PC-9 (cell line): Measurements from ENCODE around the gene PTGER3. TPM values are rescaled to one million over a fixed set of nuclear protein-coding genes. Genes with fewer than 3 reads are reported as not detected.

ENCODE experiments used
- BruUV-seq: library from RNA; stranded (reverse); fragments of 400-500 nt; replicated peaks from 2 replicates; lab custom pipeline; 2021; lab: Mats Ljungman, UMichigan
- CTCF ChIA-PET: fragments of 300-600 bp; sonication (Branson Sonifier 250); formaldehyde crosslinking; loops from one replicate; lab custom pipeline; 2022; ENCODE audit warnings: antibody characterized with exemption; lab: Charles Lee
- POLR2A ChIA-PET: fragments of 300-600 bp; sonication (Branson Sonifier 250); formaldehyde crosslinking; loops from one replicate; lab custom pipeline; 2022; ENCODE audit warnings: antibody characterized with exemption; ENCODE audit not compliant: unreplicated experiment; lab: Charles Lee
- DNase-seq, 2 experiments: peaks; one replicate each; pipeline versions ENCODE4 v3.0.0 to v3.0.0-alpha.2; 2015 to 2022; ENCODE audit warnings: mixed read lengths in 1 of 2
- H2AFZ ChIP-seq: fragments of 200-600 bp; sonication (generic); 2 replicates; pipeline ENCODE4 v1.8.1; 2017; ENCODE audit warnings: antibody characterized with exemption
- H3F3A ChIP-seq: fragments of 200-600 bp; sonication (generic); 2 replicates; pipeline ENCODE4 v1.8.1; 2017; ENCODE audit warnings: antibody characterized with exemption, mild to moderate bottlenecking, low read depth; ENCODE audit not compliant: insufficient read depth
- H3K27ac ChIP-seq: fragments of 200-600 bp; sonication (generic); 2 replicates; pipeline ENCODE4 v1.6.1; 2016; ENCODE audit warnings: mixed run types
- H3K27me3 ChIP-seq: fragments of 200-600 bp; sonication (generic); 2 replicates; pipeline ENCODE4 v1.6.1; 2016; ENCODE audit warnings: low read depth, mixed run types; ENCODE audit not compliant: insufficient read depth
- H3K36me3 ChIP-seq: fragments of 200-600 bp; sonication (generic); 2 replicates; pipeline ENCODE4 v1.6.1; 2016; ENCODE audit warnings: low read depth, mixed run types
- H3K4me1 ChIP-seq: fragments of 200-600 bp; sonication (generic); replicated peaks from 2 replicates; pipeline ENCODE4 v1.6.1; 2016; ENCODE audit warnings: mixed run types; ENCODE audit not compliant: insufficient read depth
- H3K4me2 ChIP-seq: fragments of 200-600 bp; sonication (generic); 2 replicates; pipeline ENCODE4 v1.6.1; 2017; ENCODE audit warnings: mixed run types
- H3K4me3 ChIP-seq: fragments of 200-600 bp; sonication (generic); 2 replicates; pipeline ENCODE4 v1.6.1; 2016; ENCODE audit warnings: mixed run types
- H3K79me2 ChIP-seq: fragments of 200-600 bp; sonication (generic); 2 replicates; pipeline ENCODE4 v1.6.1; 2017; ENCODE audit warnings: low read depth, mixed run types
- H3K9me2 ChIP-seq: fragments of 200-600 bp; sonication (generic); 2 replicates; pipeline ENCODE4 v1.8.1; 2017; ENCODE audit warnings: mild to moderate bottlenecking; ENCODE audit not compliant: insufficient read depth
- H3K9me3 ChIP-seq: fragments of 200-600 bp; sonication (generic); 2 replicates; pipeline ENCODE4 v1.8.1; 2016; ENCODE audit warnings: low read depth; ENCODE audit not compliant: insufficient read depth
- H4K20me1 ChIP-seq: fragments of 200-600 bp; sonication (generic); 2 replicates; pipeline ENCODE4 v1.8.1; 2017; ENCODE audit not compliant: insufficient read depth
- EZH2 ChIP-seq: fragments of 200-600 bp; sonication (generic); IDR thresholded peaks from 2 replicates; pipeline ENCODE4 v1.8.0; 2017; ENCODE audit warnings: antibody characterized with exemption, low read depth
- intact Hi-C: fragments of 100-400 bp; cut with micrococcal nuclease; formaldehyde crosslinking; loops from one replicate; pipeline ENCODE4 v1.10.0; 2022; ENCODE audit not compliant: unreplicated experiment
- total RNA-seq: library from RNA; stranded (reverse); gene quantifications from 2 replicates; pipeline ENCODE4 v1.2.3, GENCODE V29; 2021
- TF ChIP-seq, protein P1 (sequence below): fragments of 200-600 bp; sonication (generic); conservative IDR thresholded peaks from 2 replicates; pipeline ENCODE4 v1.6.1; 2017; ENCODE audit warnings: mixed run types, antibody characterized with exemption, mild to moderate bottlenecking, moderate library complexity

PTGER3 gene
- total RNA-seq, 1 experiment from 2014 or later = 0.13 TPM

DNA sequence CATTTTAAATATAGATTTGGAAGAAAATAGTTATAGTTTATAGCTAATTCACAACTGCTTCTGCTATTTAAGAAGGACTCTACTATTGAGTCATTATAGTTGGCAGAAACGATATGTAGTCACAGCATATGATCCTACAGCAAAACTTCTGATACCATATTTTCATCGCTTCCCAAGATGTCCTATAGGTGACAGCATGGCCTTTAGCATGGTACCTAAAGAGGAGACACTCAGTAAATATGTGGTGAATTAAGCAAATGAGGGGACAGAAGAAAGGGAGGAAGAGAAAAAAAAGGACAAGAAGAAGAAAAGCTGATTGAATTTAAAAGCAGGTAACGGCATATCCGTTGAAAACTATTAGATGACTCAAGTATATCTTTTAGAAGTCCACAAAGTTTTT lies 77.2 kb downstream of the PTGER3 start:
- Histone ChIP-seq H2AFZ (no peak overlapping the region), H3F3A (no peaks in the 10 kb centered on the region), H3K79me2 (no peaks in the 10 kb centered on the region), H3K27ac (no peak overlapping the region), H3K9me2 (no peaks in the 10 kb centered on the region), H3K4me3 (no peak overlapping the region), H3K27me3 (no peaks in the 10 kb centered on the region), H4K20me1 (no peaks in the 10 kb centered on the region), H3K36me3 (no peaks in the 10 kb centered on the region), H3K4me2 (no peak overlapping the region), H3K4me1 (no peaks in the 10 kb centered on the region), H3K9me3 (no peaks in the 10 kb centered on the region)
- BruUV-seq = no TSS peak
- POLR2A ChIA-PET = no interaction called here
- no peak for TF ChIP-seq EZH2
- TF ChIP-seq, protein P1, sequence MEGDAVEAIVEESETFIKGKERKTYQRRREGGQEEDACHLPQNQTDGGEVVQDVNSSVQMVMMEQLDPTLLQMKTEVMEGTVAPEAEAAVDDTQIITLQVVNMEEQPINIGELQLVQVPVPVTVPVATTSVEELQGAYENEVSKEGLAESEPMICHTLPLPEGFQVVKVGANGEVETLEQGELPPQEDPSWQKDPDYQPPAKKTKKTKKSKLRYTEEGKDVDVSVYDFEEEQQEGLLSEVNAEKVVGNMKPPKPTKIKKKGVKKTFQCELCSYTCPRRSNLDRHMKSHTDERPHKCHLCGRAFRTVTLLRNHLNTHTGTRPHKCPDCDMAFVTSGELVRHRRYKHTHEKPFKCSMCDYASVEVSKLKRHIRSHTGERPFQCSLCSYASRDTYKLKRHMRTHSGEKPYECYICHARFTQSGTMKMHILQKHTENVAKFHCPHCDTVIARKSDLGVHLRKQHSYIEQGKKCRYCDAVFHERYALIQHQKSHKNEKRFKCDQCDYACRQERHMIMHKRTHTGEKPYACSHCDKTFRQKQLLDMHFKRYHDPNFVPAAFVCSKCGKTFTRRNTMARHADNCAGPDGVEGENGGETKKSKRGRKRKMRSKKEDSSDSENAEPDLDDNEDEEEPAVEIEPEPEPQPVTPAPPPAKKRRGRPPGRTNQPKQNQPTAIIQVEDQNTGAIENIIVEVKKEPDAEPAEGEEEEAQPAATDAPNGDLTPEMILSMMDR = no peak
- CTCF ChIA-PET = no interaction called here
- DNase-seq = no peak
- intact Hi-C loops = no loop called here

DNA sequence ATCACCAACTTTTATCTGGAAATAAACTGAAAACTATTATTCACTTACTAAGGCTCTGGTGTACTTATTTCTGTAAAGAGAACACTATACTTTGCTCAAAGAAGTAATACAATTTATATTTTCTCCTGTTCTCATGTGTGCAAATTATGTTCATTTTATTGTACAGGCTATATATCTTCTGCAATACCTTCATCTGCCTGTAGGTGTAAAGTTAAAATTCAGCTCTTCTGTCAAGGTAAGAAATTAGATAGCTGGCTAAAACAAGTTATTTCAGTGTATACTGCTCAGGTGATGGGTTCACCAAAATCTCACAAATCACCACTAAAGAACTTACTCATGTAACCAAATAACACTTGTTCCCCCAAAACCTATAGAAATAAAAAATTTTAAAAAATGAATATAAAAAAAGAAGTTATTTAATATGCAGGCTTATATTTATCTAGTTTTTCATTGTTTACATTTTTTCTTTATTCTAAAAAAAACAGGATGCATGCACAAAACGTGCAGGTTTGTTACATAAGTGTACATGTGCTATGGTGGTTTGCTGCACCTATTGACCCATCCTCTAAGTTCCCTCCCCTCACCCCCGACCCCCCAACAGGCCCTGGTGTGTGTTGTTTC lies 81.5 kb downstream of the PTGER3 start:
- Histone ChIP-seq H4K20me1 (no peaks in the 10 kb centered on the region), H3K9me2 (no peaks in the 10 kb centered on the region), H2AFZ (no peak overlapping the region), H3K27me3 (no peaks in the 10 kb centered on the region), H3K9me3 (no peaks in the 10 kb centered on the region), H3K4me1 (no peaks in the 10 kb centered on the region), H3K36me3 (no peaks in the 10 kb centered on the region), H3K79me2 (no peaks in the 10 kb centered on the region), H3K4me2 (no peak overlapping the region), H3K27ac (no peak overlapping the region), H3F3A (no peaks in the 10 kb centered on the region), H3K4me3 (no peak overlapping the region)
- TF ChIP-seq EZH2 = no peak
- TF ChIP-seq, protein P1 = peak; percentile 72
- BruUV-seq = no TSS peak
- intact Hi-C loops = no loop called here
- no peak for DNase-seq
- ChIA-PET POLR2A (no interaction called here), CTCF (no interaction called here)

DNA sequence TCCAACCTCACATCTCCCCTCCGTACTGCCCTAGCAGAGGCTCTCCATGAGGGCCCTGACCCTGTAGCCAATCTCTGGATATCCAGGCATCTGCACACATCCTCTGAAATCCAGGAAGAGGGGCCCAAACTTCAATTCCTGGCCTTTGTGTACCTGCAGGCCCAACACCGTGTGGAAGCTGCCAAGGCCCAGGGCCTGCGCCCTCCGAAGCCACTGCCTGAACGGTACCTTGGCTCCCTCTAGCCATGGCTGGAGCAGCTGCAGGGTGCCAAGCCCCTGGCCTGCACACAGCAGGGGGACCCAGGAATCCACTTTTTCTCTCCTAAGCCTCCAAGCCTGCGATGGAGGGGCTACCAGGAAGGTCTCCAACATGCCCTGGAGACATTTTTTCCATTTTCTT lies 84.2 kb downstream of the PTGER3 start:
- H3K79me2 ChIP-seq = no peaks in the 10 kb centered on the region
- intact Hi-C loops = no loop called here
- H3K27ac ChIP-seq = no peak overlapping the region

More for the DNA sequence above, 84.2 kb downstream of the PTGER3 start:
- CTCF ChIA-PET = no interaction called here
- POLR2A ChIA-PET = no interaction called here
- H3K4me2 ChIP-seq = no peak overlapping the region
- no peaks in the 10 kb centered on the region for H3K27me3 ChIP-seq
- no peak overlapping the region for H3K4me3 ChIP-seq
- H3K9me3 ChIP-seq = no peaks in the 10 kb centered on the region
- H3F3A ChIP-seq = no peaks in the 10 kb centered on the region
- no peak for DNase-seq
- no peaks in the 10 kb centered on the region for H4K20me1 ChIP-seq
- no peak for TF ChIP-seq EZH2
- TF ChIP-seq, protein P1 = no peak
- H3K36me3 ChIP-seq = no peaks in the 10 kb centered on the region
- no TSS peak for BruUV-seq
- no peaks in the 10 kb centered on the region for H3K4me1 ChIP-seq
- no peak overlapping the region for H2AFZ ChIP-seq
- no peaks in the 10 kb centered on the region for H3K9me2 ChIP-seq
